ENCODE data around the gene RET.

DNA sequence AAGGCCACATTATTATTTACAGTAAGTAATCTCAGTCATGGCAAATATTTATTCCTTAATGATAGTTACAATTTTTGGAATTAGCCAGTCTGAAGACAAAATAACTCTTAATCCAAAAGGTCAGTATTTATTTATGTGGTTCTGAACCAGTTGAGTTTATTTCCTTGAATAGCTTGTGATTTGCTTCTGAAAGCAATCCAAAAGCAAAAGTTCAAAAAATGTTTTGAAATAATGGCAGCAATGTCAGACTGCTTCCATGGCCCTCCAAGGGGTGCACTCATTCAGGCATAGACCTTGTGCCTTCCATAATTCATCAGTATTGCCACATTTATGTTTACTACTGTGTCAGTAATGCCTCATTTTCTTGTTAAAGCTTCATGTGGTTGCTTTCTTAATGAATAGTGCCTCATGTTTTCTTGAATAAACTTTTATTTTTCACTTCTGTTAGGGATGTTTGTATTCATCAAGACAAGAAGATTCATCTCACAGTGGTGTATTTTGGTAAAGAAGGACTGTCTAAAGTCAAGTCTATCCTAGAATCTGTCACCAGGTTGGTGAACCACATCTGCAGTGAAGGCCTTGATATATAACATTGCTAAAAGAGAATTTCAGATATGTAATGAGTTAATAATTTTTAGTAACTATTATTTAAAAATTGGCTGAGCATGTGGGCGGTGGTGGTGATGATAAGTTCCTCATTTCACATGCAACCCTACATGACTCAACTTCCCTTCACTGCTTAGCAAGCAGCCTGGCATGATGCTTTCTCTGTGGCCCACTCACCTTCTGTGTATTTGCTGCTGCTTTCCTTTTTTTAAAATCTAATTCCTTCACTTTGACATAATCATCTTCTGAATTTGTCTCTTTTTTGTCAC, 83.4 kb downstream of the RET start:
- peak; percentile 69 for TF ChIP-seq POLR2AphosphoS5 (IDR thresholded peaks at IDR 0.05)
- TF ChIP-seq, protein P1, sequence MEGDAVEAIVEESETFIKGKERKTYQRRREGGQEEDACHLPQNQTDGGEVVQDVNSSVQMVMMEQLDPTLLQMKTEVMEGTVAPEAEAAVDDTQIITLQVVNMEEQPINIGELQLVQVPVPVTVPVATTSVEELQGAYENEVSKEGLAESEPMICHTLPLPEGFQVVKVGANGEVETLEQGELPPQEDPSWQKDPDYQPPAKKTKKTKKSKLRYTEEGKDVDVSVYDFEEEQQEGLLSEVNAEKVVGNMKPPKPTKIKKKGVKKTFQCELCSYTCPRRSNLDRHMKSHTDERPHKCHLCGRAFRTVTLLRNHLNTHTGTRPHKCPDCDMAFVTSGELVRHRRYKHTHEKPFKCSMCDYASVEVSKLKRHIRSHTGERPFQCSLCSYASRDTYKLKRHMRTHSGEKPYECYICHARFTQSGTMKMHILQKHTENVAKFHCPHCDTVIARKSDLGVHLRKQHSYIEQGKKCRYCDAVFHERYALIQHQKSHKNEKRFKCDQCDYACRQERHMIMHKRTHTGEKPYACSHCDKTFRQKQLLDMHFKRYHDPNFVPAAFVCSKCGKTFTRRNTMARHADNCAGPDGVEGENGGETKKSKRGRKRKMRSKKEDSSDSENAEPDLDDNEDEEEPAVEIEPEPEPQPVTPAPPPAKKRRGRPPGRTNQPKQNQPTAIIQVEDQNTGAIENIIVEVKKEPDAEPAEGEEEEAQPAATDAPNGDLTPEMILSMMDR (IDR thresholded peaks at IDR 0.05): no peak
- TF ChIP-seq EP300 (IDR thresholded peaks at IDR 0.05): no peak
